Kidney tubule cell (primary cell): ENCODE data around the gene MCL1.
A peak's percentile ranks its signal among the peaks of the same experiment; 100 is the strongest.
"Not testable (repeated sequence)": the region's sequence is repeated elsewhere in the genome, so short reads cannot be mapped to it uniquely, and the experiment has no call there.

Experiments used
- DNase-seq: peaks from one replicate; pipeline ENCODE4 v3.0.0-alpha.2; 2018; ENCODE audit warnings: low spot score

The MCL1 gene

DNA sequence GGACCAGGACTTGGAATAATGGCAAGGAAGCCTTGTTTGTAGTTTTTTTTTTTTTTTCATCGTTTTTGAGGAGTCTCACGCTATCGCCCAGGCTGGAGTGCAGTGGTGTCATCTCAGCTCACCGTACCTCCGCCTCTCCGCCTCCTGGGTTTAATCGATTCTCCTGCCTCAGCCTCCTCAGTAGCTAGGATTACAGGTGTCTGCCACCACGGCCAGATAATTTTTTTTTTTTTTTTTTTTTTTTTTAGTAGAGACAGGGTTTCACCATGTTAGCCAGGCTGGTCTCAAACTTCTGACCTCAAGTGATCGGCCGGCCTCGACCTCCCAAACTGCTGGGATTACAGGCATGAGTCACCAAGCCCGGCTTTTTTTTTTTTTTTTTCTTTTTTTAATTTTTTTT is 23.0 kb upstream of the MCL1 start:
- not testable (repeated sequence) for DNase-seq

DNA sequence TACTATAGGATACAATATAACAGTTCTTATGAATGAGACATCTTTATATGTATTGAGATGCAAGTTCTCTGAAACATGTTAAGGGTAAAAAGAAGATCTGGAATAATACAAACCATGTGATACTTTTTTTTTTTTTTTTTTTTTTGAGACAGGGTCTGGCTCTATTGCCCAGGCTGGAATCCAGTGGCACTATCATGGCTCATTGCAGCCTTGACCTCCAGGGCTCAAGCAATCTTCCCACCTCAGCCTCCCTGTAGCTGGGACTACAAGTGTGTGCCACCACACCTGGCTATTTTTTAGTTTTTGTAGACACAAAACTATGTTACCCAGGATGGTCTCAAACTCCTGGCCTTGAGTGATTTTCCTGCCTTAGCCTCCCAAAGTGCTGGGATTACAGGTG is 22.1 kb upstream of the MCL1 start:
- DNase-seq, result no peak

DNA sequence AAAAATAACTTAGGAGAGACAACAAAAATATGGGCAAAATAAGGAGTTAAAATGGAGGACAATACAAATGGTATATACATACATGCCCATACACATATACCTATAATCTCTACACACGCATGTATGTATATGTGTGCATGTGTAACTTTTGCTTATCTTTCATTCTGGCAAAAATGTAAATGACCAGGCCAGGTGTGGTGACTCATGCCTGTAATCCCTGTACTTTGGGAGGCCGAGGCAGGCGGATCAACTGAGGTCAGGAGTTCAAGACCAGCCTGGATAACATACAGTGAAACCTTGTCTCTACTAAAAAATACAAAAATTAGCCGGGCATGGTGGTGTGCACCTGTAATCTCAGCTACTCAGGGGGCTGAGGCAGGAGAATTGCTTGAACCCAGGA is 18.9 kb upstream of the MCL1 start:
- DNase-seq, result not testable (repeated sequence)

DNA sequence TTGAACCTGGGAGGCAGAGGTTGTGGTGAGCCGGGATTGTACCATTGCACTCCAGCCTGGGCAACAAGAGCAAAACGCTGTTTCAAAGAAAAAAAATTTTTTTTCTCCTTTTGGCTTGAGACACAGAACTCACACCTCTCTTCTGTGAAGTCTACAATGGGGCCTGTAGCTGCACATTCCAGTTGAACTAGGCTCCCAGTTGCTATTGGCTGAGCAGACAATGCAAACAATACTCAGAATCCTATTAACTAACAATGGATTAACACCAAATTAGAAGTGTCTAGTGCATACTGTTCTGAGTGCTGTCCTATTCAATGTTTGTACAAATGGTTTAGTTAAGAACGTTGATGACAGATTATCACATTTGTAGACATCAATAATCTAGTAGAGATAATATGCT is 17.6 kb upstream of the MCL1 start:
- no peak for DNase-seq

DNA sequence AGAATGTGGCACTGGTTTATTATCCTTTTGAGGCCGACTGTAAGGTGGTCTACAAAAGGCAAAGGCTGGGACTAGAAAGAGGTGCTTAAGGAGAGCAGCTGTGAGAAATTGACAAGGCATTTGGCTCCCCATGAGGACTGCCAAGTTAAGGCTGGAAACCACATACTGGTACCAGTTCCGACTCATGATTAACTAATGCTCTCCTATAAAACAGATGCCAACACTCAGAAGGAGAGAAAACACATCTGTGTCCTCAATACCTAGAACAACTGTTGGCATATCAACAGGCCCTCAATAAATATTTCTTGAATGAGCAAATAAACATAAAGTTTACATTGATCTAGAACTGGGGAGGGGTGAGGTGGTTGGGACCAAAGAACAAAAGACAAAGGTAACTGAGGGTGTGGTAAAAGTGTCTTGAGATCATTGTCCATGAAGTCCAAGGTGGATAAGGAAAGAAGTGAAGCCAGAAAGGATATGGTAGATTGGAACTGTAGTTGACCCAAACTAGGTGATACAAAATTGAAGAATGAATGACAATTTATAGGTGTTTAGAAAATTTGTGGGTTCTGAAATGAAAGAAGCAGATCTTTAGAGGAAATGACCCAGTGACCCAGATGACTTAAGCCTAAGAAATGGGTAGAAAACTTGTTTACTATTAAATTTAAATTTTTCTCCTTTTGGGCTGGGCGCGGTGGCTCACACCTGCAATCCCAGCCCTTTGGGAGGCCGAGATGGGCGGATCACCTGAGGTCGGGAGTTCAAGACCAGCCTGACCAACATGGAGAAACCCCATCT is 16.9 kb upstream of the MCL1 start:
- DNase-seq, result peak; percentile 46

DNA sequence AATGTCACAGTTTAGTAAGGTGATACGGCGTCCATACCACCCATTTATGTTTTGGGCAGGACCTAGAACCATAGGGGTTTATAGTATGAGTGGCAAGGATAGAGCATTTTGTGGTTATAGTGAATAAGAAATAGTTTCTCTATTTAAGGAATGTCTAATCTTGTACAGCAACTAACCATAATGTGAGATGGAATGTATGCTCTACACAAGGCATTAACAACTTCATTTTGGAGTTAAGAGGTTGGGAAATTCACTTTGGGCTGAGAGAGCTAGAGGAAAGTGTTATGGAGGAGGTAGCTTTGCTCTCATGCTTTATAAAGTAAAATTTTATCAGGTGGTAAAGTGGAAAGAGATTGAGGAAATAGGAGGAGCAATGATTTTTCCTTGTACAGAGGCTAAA is 3.0 kb upstream of the MCL1 start:
- DNase-seq, result no peak

DNA sequence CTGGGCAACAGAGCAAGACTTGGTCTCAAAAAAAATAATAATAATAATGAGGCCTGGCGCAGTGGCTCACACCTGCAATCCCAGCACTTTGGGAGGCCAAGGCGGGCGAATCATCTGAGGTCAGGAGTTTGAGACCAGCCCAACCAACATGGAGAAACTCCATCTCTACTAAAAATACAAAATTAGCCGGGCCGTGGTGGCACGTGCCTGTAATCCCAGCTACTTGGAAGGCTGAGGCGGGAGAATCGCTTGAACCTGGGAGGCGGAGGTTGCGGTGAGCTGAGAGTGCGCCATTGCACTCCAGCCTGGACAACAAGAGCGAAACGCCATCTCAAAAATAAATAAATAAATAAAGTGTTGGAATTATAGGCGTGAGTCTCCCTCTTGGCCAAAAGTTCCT is 2.6 kb upstream of the MCL1 start:
- not testable (repeated sequence) for DNase-seq

DNA sequence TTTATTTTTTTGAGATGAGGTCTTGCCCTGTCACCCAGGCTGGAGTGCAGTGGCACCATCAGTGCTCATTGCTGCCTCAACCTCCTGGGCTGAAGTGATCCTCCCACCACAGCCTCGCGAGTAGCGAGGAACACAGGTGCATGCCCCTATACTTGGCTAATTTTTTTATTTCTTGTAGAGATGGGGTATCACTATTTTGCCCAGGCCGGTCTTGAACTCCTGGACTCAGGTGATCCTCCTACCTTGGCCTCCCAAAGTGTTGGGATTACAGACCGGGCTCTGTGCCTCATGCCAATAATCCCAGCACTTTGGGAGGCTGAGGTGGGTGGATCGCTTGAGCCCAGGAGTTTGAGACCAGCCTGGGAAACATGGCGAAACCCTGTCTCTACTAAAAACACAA is 2.0 kb upstream of the MCL1 start:
- not testable (repeated sequence) for DNase-seq

DNA sequence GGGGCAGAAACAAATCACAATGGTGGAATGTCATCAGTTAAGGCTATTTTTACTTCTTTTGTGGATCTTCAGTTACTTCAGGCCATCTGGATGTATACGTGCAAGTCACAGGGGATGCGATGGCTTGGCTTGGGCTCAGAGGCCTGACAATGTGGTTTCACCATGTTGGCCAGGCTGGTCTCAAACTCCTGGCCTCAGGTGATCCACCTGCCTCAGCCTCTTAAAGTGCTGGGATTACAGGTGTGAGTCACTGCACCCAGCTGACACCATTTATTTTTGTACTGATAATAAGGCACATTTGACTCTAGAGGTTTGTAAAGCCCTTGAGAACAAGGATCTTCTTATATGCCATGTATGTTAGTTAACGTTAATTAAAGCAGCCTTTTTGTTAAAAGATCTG is 1.6 kb upstream of the MCL1 start:
- DNase-seq, result not testable (repeated sequence)

DNA sequence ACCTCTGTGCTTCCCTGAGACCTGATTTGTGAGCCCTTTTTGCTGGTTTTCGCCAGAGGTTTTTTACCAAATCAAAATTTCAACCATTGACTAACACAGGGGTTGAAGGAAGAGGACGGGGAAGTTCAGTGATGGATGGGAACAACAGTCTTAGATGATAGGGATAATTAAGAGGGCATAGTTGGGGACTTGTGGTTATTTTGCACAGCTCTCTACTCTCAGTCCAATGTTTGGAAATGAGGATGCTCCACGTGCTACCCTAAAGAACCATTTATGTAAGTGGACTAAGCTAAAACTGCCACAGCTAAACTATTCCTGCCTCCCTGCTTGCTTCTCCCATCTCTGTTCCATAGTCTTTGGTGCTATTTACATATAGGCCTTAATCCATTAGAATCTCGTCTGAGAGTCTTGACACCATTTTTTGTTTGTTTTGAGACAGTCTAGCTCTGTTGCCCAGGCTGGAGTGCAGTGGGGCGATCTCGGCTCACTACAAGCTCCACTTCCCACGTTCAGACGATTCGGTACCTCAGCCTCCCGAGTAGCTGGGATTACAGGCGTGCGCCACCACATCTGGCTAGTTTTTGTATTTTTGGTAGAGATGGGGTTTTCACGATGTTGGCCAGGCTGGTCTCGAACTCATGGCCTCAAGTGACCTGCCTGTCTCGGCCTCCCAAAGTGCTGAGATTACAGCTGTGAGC is 684 bp upstream of the MCL1 start:
- DNase-seq, result no peak

DNA sequence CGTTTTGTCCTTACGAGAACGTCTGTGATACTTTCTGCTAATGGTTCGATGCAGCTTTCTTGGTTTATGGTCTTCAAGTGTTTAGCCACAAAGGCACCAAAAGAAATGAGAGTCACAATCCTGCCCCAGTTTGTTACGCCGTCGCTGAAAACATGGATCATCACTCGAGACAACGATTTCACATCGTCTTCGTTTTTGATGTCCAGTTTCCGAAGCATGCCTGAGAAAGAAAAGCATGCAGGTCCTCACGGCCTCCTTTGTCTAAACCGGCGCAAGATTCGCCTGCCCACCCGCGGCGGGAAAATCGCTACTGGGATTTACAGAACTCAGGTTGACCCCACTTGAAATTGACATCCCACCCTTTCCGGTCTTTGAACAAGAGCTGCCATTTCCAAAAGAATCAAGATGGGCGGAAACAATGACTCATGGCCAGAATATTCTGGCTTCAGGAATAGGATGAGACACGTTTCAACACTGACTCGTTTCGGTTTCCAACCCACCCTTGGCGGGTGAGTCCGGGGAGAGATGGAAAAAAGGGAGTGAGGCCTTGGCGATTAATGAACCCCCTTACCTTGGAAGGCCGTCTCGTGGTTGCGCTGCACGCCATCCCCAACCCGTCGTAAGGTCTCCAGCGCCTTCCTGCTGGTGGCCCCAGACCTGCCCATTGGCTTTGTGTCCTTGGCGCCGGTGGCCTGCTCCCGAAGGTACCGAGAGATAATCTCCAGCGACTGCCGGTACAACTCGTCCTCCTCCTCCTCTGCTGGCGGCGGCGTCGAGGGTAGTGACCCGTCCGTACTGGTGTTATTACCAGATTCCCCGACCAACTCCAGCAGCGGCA is 919 bp downstream of the MCL1 start:
- peak; percentile 90 for DNase-seq

DNA sequence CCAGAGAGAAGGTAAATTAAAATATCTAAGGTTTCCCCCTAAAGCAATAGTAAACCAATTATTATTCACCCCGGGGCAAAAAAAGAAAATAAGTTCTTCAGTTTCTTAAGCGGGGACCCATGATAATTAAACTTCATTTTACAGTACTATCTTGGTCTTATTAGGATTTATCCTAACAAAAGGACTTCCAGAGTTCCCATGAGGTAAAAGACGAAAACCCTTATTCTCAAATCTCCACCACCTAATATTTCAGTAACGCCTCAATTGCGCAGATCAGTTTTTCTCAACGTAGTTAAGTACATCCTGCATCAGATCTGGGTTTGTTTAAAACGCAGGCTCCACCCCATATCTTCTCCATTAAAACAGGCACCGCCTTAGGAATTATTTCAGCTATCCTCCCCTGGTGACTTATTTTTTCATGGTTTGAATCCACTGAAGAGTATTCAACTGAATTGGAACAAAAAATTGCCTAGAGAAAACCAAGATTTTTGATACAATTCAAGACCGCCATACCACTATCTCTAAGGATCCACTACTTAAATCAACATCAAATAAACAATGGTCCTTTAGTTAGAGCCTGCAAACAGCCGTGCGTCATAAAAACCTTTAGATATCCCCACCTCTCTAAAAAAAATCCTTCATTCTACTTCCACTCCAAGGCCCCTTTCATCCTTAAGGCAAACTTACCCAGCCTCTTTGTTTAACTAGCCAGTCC is 1.7 kb downstream of the MCL1 start:
- DNase-seq, result peak; percentile 53

DNA sequence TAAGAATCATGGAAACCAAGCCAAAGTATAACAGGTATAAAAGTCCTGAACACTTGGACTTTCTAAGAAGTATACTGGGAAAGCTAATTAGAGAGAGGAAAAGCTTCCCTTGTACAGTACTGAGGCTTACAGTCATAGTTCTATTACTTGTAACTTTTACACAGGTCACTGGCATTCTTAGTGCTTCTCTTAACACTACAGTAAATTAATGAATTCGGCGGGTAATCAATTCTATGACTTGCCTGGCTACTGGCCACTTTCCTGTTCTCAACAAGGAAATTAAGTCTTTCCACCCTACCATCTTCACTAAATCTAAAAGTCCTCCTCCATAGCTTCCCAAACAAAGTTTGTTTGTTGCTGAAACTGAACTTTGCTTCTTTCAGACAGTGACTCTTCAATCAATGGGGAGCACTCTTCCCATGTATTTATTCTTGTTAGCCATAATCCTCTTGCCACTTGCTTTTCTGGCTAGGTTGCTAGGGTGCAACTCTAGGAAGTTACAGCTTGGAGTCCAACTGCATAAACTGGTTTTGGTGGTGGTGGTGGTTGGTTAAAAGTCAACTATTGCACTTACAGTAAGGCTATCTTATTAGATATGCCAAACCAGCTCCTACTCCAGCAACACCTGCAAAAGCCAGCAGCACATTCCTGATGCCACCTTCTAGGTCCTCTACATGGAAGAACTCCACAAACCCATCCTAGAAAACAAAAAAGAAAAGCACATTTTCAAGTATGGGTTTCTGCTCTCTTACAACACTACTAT is 2.4 kb downstream of the MCL1 start:
- DNase-seq, result peak; percentile 30

DNA sequence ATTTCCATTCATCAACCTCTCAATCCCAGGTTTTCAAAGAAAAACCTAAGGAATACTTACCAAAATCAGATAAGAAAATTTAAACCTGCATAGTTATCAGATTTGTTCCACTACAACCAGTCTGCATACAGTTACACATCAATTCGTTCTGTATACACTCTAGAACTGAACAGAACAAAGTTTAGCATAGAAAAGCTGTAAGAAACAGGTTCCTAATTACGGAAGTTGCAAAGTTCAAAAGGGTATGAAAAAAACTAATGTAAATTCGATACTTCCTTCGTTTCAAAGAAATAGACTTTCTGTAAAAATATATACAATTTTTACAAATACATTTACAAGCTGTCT is 3.1 kb downstream of the MCL1 start:
- DNase-seq, result no peak

DNA sequence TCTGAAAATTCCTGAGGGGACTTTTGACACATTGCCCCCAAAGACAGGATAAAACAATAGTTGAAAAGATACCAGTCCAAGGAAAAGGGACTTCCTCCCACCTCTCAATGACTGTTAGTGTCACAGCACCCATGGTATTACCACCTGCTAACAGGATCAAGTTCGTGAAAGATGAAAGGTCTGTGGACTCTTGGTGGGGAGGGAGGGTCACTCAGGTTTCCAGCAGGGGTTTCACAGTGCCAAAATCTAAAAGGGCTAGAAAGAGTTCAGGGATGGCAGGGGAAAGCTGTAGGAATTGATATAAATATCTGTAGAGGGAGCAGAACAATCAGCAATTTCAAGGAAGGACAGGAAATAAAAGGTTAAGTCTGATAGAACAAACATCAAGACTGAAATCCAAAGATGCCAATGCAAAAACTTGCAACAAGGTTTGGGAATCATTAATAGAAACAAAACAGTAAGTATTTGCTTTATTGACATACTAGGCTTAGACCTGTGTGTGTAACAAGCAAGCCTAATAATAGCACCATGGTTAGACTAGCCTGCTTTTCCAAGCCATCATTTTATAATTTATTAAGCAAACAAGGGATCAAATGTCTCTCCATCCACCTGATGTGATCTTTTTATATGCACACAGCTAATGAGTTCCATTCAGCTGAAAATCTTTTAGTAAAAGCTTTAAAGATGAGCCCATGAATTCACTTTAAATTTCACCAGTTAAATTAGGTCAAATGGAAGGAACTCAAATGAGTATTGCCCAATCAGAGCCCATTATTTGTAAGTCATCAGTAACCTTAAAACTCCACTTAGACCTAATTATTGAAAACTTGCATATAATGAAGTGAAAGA is 3.7 kb downstream of the MCL1 start:
- peak; percentile 27 for DNase-seq

DNA sequence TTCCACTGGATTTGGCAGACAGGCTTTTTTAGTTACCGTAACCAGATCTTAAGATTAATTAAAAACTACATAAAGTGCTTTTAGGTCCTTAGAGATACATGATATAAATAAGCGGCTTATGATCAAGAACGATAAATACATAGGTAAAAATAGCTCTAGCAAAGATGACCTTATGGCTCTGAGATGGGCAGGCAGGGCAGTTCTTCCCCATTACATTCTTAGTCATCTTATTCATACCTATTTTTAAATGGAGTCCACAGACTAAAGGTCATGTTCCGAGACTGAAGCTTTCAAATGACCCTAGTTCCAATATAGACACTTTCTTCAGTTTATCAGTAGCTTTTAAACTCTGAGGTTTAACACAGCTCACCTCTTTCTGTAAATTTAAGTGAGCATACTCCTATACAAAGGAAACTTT is 4.3 kb downstream of the MCL1 start:
- peak; percentile 47 for DNase-seq

DNA sequence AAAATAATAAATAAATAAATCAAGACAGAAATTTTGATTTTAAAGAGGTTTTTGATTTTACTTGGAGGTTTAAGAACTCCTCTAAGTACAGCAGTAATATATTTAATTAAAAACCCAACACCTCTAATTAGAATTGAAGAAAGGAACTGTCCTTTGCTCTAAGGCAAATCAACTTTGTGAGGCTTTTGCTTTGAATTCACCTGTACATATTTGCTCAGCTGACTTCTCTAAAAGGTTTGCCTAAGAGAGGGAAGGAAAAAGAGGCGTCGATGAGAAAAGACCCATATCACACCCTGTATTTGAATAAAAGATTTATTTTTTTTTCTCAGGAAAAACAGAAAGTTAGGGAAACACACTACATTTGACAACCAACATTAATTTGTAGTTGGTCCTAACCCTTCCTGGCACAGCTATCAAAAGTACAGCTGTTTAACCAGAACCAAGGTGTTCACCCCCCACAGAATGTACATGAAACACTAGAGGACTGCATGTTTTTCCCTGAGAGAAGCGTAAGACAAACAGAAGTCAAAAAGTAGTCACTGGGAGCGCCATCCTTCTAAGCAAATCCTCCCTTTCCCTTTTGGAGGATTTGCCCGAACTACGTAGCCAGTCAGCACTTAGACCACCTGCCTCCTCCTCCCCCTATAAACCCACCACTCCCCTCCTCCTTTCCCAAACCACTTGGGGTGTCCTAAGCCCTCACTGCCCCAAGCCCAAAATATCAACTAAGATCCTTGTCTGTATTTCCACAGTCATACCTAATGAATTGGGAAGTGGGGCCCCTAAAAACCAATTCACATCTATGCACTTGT is 4.9 kb downstream of the MCL1 start:
- no peak for DNase-seq

DNA sequence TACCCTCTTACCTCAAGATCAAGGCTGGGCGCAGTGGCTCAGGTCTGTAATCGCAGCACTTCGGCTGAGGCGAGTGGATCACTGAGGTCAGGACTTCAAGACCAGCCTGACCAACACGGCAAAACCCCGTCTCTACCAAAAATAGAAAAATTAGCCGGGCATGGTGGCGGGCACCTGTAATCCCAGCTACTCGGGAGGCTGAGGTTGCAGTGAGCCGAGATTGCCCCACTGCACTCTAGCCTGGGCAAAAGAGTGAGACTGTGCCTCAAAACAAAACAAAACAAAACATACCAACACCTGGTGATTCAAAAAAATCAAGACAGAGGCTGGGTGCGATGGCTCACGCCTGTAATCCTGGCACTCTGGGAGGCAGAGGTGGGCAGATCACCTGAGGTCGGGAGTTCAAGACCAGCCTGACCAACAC is 5.8 kb downstream of the MCL1 start:
- DNase-seq, result not testable (repeated sequence)

DNA sequence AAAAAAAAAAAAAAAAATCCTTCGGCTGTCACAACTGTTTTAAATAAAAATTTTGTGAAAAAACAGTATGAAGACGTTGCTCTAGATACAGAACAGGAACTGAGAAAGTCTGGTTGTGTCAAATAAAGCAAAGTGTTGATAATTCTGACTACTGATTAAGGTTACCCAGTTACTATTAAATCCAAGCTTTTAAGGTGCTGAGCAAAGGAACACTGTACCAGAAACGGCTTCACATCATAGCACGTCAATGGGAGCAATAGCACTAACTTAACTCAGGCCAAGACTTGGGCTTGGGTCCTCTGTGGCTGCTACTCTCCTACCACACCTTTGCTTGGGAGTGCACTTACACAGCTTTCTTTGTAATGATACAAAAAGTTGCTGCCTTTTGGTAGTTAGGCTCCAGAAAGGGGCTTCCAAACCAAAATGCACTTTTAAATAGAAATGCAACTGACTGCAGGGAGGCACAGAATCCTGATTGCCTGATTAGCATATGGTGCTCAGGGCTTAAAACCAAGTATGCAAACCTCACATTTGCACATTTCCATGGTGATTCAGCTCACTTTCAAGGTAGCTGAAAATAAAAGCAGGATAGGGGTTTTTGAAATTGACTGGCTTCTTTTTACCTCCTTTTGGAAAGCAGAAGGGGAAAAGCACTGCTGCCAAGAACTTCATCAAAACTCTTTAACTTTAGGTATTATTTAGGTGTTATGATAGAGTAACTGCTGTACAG is 6.3 kb downstream of the MCL1 start:
- peak; percentile 23 for DNase-seq
